Esophagus muscularis mucosa (tissue), 4 donors: ENCODE measurements around the gene THADA. TPM values are rescaled to one million over a fixed set of nuclear protein-coding genes. Genes with fewer than 3 reads are reported as not detected.

Experiments used
- DNase-seq: peaks from one replicate; pipeline ENCODE4 v3.0.0-alpha.2; 2017; ENCODE audit errors: extremely low spot score
- H3K27ac ChIP-seq, 4 donors: fragments of 200-600 bp; sonication (generic); replicated peaks in 1 of 4; 1 replicate in 3 of 4; 2 replicates in 1 of 4; pipeline ENCODE4 v1.5.1; 2016 to 2019; ENCODE audit warnings: mild to moderate bottlenecking in 1 of 4
- H3K27me3 ChIP-seq, 4 donors: fragments of 200-600 bp; sonication (generic); one replicate each; pipeline versions ENCODE4 v1.5.1 to v1.6.0; 2016 to 2019
- H3K36me3 ChIP-seq, 4 donors: fragments of 200-600 bp; sonication (generic); one replicate each; pipeline ENCODE4 v1.5.1; 2016 to 2019
- H3K4me1 ChIP-seq, 4 donors: fragments of 200-600 bp; sonication (generic); one replicate each; pipeline ENCODE4 v1.5.1; 2016 to 2019
- H3K4me3 ChIP-seq, 4 donors: fragments of 200-600 bp; sonication (generic); 1 replicate in 2 of 4; 2 replicates in 2 of 4; pipeline ENCODE4 v1.5.1; 2016 to 2019; ENCODE audit warnings: mild to moderate bottlenecking in 4 of 4, moderate library complexity in 1 of 4
- H3K9me3 ChIP-seq, 4 donors: fragments of 200-600 bp; sonication (generic); 1 replicate in 3 of 4; 2 replicates in 1 of 4; pipeline ENCODE4 v1.5.1; 2016 to 2019
- EP300 ChIP-seq: sonication (generic); formaldehyde crosslinking; IDR thresholded peaks from one replicate; pipeline ENCODE4 v1.6.1; 2017; ENCODE audit warnings: antibody characterized with exemption
- POLR2A ChIP-seq: fragments of 450-650 bp; IDR thresholded peaks from one replicate; pipeline ENCODE4 v1.6.1; 2017; ENCODE audit warnings: antibody characterized with exemption, moderate library complexity, mild to moderate bottlenecking, low read depth
- POLR2AphosphoS5 ChIP-seq, 2 donors: sonication (generic); formaldehyde crosslinking; IDR thresholded peaks; one replicate each; pipeline ENCODE4 v1.6.1; 2017; ENCODE audit warnings: antibody characterized with exemption in 2 of 2
- WGBS: methylation state at CpG from one replicate; pipeline ENCODE4 v1.1.5; 2018; 5-methylcytosine and 5-hydroxymethylcytosine counted together
- intact Hi-C: fragments of 100-400 bp; cut with DNase I; formaldehyde crosslinking; loops from one replicate; pipeline ENCODE4 v1.15.1; 2023
- total RNA-seq, 4 donors: library from RNA; depleted of rRNA; stranded (reverse); fragments of >200 nt; gene quantifications; one replicate each; pipeline versions ENCODE4 v1.1.0 to v1.2.1, GENCODE V29; 2016
- TF ChIP-seq, protein P1 (sequence below), 3 experiments: fragments of 200-600 bp in 2 of 3; fragments of 450-650 bp in 1 of 3; sonication (generic) in 2 of 3; IDR thresholded peaks; one replicate each; pipeline ENCODE4 v1.5.1; 2017 to 2019; ENCODE audit warnings: antibody characterized with exemption in 3 of 3, mild to moderate bottlenecking in 2 of 3, moderate library complexity in 1 of 3

THADA gene
- total RNA-seq, 4 donors from 2014 or later: 17.2 to 28.7 (median 21.3) TPM

DNA sequence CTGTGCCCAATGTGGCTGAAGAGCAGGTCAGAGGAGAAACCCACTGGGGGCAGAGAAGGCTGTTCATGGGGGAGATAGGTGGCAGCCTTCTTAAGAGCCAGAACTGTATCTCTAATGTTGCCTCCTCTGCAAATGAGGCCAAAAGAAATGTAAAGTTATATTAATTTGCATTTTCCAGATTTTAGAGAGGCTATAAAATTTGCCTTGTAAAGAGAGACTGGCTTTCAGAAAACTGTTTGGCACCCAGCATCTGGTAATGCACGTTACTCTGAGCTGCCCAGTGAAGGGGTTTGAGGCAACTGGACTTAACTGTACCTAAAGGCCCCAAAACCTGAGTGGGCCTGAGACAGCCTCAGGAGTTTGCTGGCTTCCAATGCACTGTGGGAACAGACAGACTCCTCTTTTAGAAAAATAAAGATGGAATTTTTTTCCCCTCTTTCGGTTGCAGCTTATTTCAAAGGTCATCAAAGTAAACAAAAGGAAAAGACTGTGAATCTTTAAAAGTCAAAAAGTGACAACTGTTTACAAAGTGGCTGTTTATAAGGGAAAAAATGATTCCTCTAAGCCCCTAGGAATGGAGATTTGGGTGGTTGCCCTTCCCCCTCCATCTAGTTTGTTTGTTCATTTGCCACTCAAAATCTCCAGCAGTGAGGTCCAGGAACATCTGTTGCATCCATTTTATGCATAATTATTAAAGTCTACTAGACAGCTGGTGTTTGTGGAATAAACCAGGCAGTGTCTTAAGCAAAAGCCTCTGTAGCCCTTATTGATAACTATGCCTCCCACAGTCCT, 237.2 kb downstream of the THADA start:
- Histone ChIP-seq H3K9me3 (no peaks in the 10 kb centered on the region), H3K27ac (peak overlapping the region; percentile 38 to 69 (median 49)), H3K36me3 (no peaks in the 10 kb centered on the region), H3K4me3 (no peak overlapping the region), H3K27me3 (no peaks in the 10 kb centered on the region), H3K4me1 (peaks cover 8 to 66% (median 39%) of the 10 kb centered on the region in 4 donors)
- intact Hi-C loops: no loop called here
- 31% methylated on average over 2 of the region's 2 CpGs for WGBS
- no peak for DNase-seq
- TF ChIP-seq POLR2AphosphoS5 (IDR thresholded peaks at IDR 0.05) (no peak), EP300 (no peak), POLR2A (no peak)
- TF ChIP-seq, protein P1, sequence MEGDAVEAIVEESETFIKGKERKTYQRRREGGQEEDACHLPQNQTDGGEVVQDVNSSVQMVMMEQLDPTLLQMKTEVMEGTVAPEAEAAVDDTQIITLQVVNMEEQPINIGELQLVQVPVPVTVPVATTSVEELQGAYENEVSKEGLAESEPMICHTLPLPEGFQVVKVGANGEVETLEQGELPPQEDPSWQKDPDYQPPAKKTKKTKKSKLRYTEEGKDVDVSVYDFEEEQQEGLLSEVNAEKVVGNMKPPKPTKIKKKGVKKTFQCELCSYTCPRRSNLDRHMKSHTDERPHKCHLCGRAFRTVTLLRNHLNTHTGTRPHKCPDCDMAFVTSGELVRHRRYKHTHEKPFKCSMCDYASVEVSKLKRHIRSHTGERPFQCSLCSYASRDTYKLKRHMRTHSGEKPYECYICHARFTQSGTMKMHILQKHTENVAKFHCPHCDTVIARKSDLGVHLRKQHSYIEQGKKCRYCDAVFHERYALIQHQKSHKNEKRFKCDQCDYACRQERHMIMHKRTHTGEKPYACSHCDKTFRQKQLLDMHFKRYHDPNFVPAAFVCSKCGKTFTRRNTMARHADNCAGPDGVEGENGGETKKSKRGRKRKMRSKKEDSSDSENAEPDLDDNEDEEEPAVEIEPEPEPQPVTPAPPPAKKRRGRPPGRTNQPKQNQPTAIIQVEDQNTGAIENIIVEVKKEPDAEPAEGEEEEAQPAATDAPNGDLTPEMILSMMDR (IDR thresholded peaks at IDR 0.05): no peak

DNA sequence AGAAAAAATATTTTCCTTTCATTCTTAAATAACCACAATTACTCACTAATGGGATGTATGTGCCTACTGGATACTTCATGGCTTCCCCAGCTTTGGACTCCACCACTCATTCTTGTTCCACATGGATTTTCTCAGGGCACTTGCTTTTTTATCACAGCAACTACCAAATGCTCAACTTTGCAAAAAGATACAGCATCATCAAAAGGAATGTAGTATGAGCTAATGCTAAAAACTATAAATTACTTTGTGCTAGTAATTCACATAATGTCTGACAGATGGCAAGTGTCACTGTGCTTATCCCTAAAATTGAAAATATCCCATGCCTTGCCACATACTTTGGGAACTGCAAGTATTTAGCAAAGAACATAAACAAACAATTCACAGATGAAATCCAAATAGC, 239.1 kb downstream of the THADA start:
- Histone ChIP-seq H3K27me3 (no peaks in the 10 kb centered on the region), H3K36me3 (no peaks in the 10 kb centered on the region), H3K9me3 (no peaks in the 10 kb centered on the region), H3K27ac (peak overlapping the region in 1 of 4 donors; percentile 69), H3K4me1 (peaks cover 8 to 66% (median 41%) of the 10 kb centered on the region in 4 donors), H3K4me3 (no peak overlapping the region)
- DNase-seq: no peak
- no peak for TF ChIP-seq EP300
- TF ChIP-seq POLR2A: no peak
- TF ChIP-seq, protein P1 (IDR thresholded peaks at IDR 0.05): no peak
- no peak for TF ChIP-seq POLR2AphosphoS5 (IDR thresholded peaks at IDR 0.05)
- intact Hi-C loops: loop anchor here (1.0 kb wide), 1 partner anchor 36 kb away; no protein-coding TSS in a partner anchor

DNA sequence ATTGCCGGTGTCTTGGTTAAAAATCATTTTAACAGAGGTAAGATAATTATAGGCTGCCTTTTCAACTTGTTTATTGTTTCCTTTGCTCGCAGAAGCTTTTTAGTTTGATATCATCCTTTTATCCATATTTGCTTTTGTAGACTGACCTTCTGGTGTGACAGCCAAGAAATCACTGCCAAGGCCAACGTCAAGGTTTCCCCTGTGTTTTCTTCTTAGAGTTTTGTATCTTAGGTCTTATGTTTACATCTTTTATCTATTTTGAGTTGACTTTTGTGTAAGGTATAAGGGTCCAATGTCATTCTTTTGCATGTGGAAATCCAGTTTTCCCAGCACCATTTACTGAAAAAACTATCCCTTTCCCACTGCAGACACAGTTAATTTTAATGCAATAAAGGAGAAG, 240.4 kb downstream of the THADA start:
- intact Hi-C loops: no loop called here
- 76% methylated on average over 3 of the region's 3 CpGs for WGBS
- Histone ChIP-seq H3K36me3 (no peaks in the 10 kb centered on the region), H3K27me3 (no peaks in the 10 kb centered on the region), H3K4me1 (peaks cover 21 to 71% (median 52%) of the 10 kb centered on the region in 4 donors), H3K9me3 (no peaks in the 10 kb centered on the region), H3K27ac (peak overlapping the region in 1 of 4 donors; percentile 11), H3K4me3 (no peak overlapping the region)
- TF ChIP-seq POLR2A: no peak
- no peak for TF ChIP-seq POLR2AphosphoS5 (IDR thresholded peaks at IDR 0.05)
- TF ChIP-seq, protein P1 (IDR thresholded peaks at IDR 0.05): no peak
- TF ChIP-seq EP300: no peak
- no peak for DNase-seq

DNA sequence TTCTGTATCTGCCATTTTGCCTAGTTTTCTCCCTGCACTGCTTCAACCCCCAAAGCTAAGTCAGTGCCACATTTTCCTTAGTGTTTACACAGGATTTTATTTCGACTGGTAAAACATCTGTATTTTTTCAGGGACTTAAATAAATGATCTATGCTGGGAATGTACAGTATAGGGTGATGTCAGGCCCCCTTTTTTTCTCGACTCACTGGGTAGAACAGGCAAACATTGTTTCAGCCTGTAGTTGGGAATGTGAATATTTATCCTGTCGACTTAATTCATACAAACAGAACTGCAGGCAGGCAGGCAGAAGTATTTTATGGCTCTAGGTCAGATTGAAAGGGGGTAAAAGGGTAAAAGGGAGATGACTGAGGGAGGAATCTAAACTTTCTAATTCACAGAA, 245.9 kb downstream of the THADA start:
- Histone ChIP-seq H3K27me3 (no peaks in the 10 kb centered on the region), H3K9me3 (no peaks in the 10 kb centered on the region), H3K27ac (peak overlapping the region; percentile 83 to 88 (median 86)), H3K4me3 (no peak overlapping the region), H3K36me3 (no peaks in the 10 kb centered on the region), H3K4me1 (peaks cover 66 to 75% (median 73%) of the 10 kb centered on the region in 4 donors)
- intact Hi-C loops: no loop called here
- no peak for DNase-seq
- 34% methylated on average over 3 of the region's 3 CpGs for WGBS
- TF ChIP-seq EP300 (no peak), POLR2A (no peak), POLR2AphosphoS5 (IDR thresholded peaks at IDR 0.05) (no peak)
- TF ChIP-seq, protein P1 (IDR thresholded peaks at IDR 0.05): no peak
